Measurements from ENCODE around the gene STAT3.
A peak's percentile ranks its signal among the peaks of the same experiment; 100 is the strongest.

- peak in 1 of 2 experiments; percentile 46; a peak in 1 of 4 replicates for TF ChIP-seq CEBPB (IDR thresholded peaks at IDR 0.05)
- TF ChIP-seq ZFP36 (IDR thresholded peaks at IDR 0.05; ENCODE audit: borderline replicate concordance, partially characterized antibody): no peak
- peak; percentile 63; the same call in 1 of the 2 replicates for TF ChIP-seq PBX3 (IDR thresholded peaks at IDR 0.05)
- TF ChIP-seq CTCF (IDR thresholded peaks at IDR 0.05): peak; percentile 84
- TF ChIP-seq HEYL (CRISPR knock-in tag; IDR thresholded peaks at IDR 0.05): no peak
- TF ChIP-seq POLR2A (IDR thresholded peaks at IDR 0.05; ENCODE audit: low read length): no peak
- TF ChIP-seq NFE2L2 (conservative IDR thresholded peaks at IDR 0.05; ENCODE audit: low read length): no peak
- no peak for TF ChIP-seq KDM1A (IDR thresholded peaks at IDR 0.05; ENCODE audit: low read depth)
- no peak for TF ChIP-seq TP53 (CRISPR knock-in tag; IDR thresholded peaks at IDR 0.05)
- TF ChIP-seq ELK1 (IDR thresholded peaks at IDR 0.05; ENCODE audit: low read depth, low read length): no peak
- no peak for TF ChIP-seq BCL3 (IDR thresholded peaks at IDR 0.05)
- TF ChIP-seq EP300 (IDR thresholded peaks at IDR 0.05): no peak
- peak; percentile 60; the same call in 1 of the 2 replicates for TF ChIP-seq HOXB5 (CRISPR knock-in tag; IDR thresholded peaks at IDR 0.05)
Measured at GRCh38 chr17:42428141-42428944, 40.1 kb upstream of the STAT3 start.
